ENCODE results near the gene KCNAB2.

- TF ChIP-seq CTCF (IDR thresholded peaks at IDR 0.05) (no peak), EZH2 (IDR thresholded peaks at IDR 0.05) (no peak), EZH2phosphoT487 (IDR thresholded peaks at IDR 0.05) (no peak)
Measured at GRCh38 chr1:6011161-6011945, 34.3 kb upstream of the KCNAB2 start.
